Neuronal stem cell (in vitro differentiated cells): ENCODE measurements around the gene CATSPERD.
"Not testable (repeated sequence)": the region's sequence is repeated elsewhere in the genome, so short reads cannot be mapped to it uniquely, and the experiment has no call there.

Experiments
- DNase-seq: peaks from one replicate; pipeline ENCODE4 v3.0.0-alpha.2; 2013; ENCODE audit warnings: low spot score
- H2AFZ ChIP-seq: one replicate; pipeline ENCODE4 v1.6.1; 2013; ENCODE audit warnings: mild to moderate bottlenecking, low read length, inconsistent platforms
- H2AK5ac ChIP-seq: 2 replicates; pipeline ENCODE4 v1.6.1; 2013; ENCODE audit warnings: low read depth, mild to moderate bottlenecking, inconsistent platforms, low read length, moderate library complexity, mixed read lengths
- H2BK120ac ChIP-seq: 2 replicates; pipeline ENCODE4 v1.6.1; 2013; ENCODE audit warnings: low read depth, mild to moderate bottlenecking, inconsistent platforms, low read length, moderate library complexity, mixed read lengths
- H2BK12ac ChIP-seq: one replicate; pipeline ENCODE4 v1.6.1; 2013; ENCODE audit warnings: low read length, inconsistent platforms
- H2BK15ac ChIP-seq: 2 replicates; pipeline ENCODE4 v1.6.1; 2013; ENCODE audit warnings: mild to moderate bottlenecking, low read length, inconsistent platforms, mixed read lengths
- H2BK5ac ChIP-seq: one replicate; pipeline ENCODE4 v1.6.1; 2013; ENCODE audit warnings: inconsistent platforms, mild to moderate bottlenecking, low read length, moderate library complexity
- H3K14ac ChIP-seq: one replicate; pipeline ENCODE4 v1.6.1; 2013; ENCODE audit warnings: low read length, inconsistent platforms
- H3K18ac ChIP-seq: 2 replicates; pipeline ENCODE4 v1.6.1; 2013; ENCODE audit warnings: low read length, inconsistent platforms
- H3K23ac ChIP-seq: 2 replicates; pipeline ENCODE4 v1.6.1; 2013; ENCODE audit warnings: low read depth, mild to moderate bottlenecking, mixed read lengths, low read length, inconsistent platforms; ENCODE audit not compliant: poor library complexity
- H3K27ac ChIP-seq: replicated peaks from 3 replicates; pipeline ENCODE4 v1.5.1; 2013; ENCODE audit warnings: low read length, inconsistent platforms
- H3K27me3 ChIP-seq, 3 experiments: 2 replicates each; pipeline ENCODE4 v1.6.1; 2013; ENCODE audit warnings: low read length in 3 of 3, mild to moderate bottlenecking in 2 of 3, inconsistent platforms in 1 of 3, low read depth in 1 of 3, mixed read lengths in 1 of 3, moderate library complexity in 1 of 3; ENCODE audit not compliant: control insufficient read depth in 3 of 3, insufficient read depth in 3 of 3
- H3K36me3 ChIP-seq, 2 donors: replicated peaks in 1 of 2; 2 replicates each; pipeline ENCODE4 v1.6.1; 2013; ENCODE audit warnings: low read length in 2 of 2; ENCODE audit not compliant: control insufficient read depth in 2 of 2, insufficient read depth in 2 of 2
- H3K4ac ChIP-seq: 2 replicates; pipeline ENCODE4 v1.6.1; 2013; ENCODE audit warnings: inconsistent platforms, mild to moderate bottlenecking, low read length, moderate library complexity
- H3K4me1 ChIP-seq, 2 donors: 1 replicate in 1 of 2; 2 replicates in 1 of 2; pipeline ENCODE4 v1.6.1; 2013; ENCODE audit warnings: low read length in 2 of 2, low read depth in 1 of 2; ENCODE audit not compliant: control insufficient read depth in 2 of 2, insufficient read depth in 1 of 2
- H3K4me2 ChIP-seq: one replicate; pipeline ENCODE4 v1.6.1; 2013; ENCODE audit warnings: mild to moderate bottlenecking, low read length, inconsistent platforms; ENCODE audit not compliant: insufficient read depth, poor library complexity, severe bottlenecking
- H3K4me3 ChIP-seq, 2 donors: 2 replicates each; pipeline ENCODE4 v1.5.1; 2013; ENCODE audit warnings: low read length in 2 of 2, mild to moderate bottlenecking in 2 of 2, inconsistent platforms in 1 of 2, moderate library complexity in 1 of 2
- H3K79me1 ChIP-seq: one replicate; pipeline ENCODE4 v1.6.1; 2013; ENCODE audit warnings: low read depth, mild to moderate bottlenecking, inconsistent platforms, low read length, moderate library complexity
- H3K9ac ChIP-seq: one replicate; pipeline ENCODE4 v1.6.1; 2013; ENCODE audit warnings: mild to moderate bottlenecking, low read depth, low read length, inconsistent platforms; ENCODE audit not compliant: poor library complexity
- H3K9me3 ChIP-seq, 2 donors: replicated peaks in 1 of 2; 2 replicates each; pipeline versions ENCODE3 to v1.6.1; 2013; ENCODE audit warnings: low read length in 2 of 2, mild to moderate bottlenecking in 2 of 2, inconsistent platforms in 1 of 2, low read depth in 1 of 2, mixed read lengths in 1 of 2, moderate library complexity in 1 of 2; ENCODE audit not compliant: control insufficient read depth in 2 of 2, insufficient read depth in 1 of 2
- H4K8ac ChIP-seq: one replicate; pipeline ENCODE4 v1.6.1; 2013; ENCODE audit warnings: low read depth, mild to moderate bottlenecking, inconsistent platforms, low read length, moderate library complexity
- H4K91ac ChIP-seq: one replicate; pipeline ENCODE4 v1.6.1; 2013; ENCODE audit warnings: low read length, low read depth, mild to moderate bottlenecking, inconsistent platforms; ENCODE audit not compliant: poor library complexity
- WGBS, 2 donors: extraction: QIAGEN DNeasy Blood & Tissue Kit; methylation state at CpG; one replicate each; pipeline ENCODE4 v1.1.7; 2013; ENCODE audit warnings: missing lambda C conversion rate in 2 of 2, mixed read lengths in 1 of 2; ENCODE audit not compliant: insufficient read length in 2 of 2, insufficient replicate concordance in 1 of 2; ENCODE audit errors: extremely low coverage in 2 of 2; 5-methylcytosine and 5-hydroxymethylcytosine counted together

CATSPERD gene

GRCh38 chr19:5686647-5687359 lies 33.6 kb upstream of the CATSPERD start:
- DNase-seq: peak; percentile 96
- no CpG with 5 or more reads among the region's 59 CpGs for WGBS, 2 donors
- Histone ChIP-seq H2BK15ac (no peak overlapping the region), H2BK12ac (no peak overlapping the region), H2BK5ac (peak overlapping the region; percentile 75), H3K9me3 (no peaks in the 10 kb centered on the region), H3K79me1 (peaks cover 14% of the 10 kb centered on the region), H3K4me1 (peaks cover 4 to 12% of the 10 kb centered on the region in 2 donors), H3K4ac (no peak overlapping the region), H3K9ac (peak overlapping the region; percentile 84), H2AFZ (peak overlapping the region; percentile 87), H3K36me3 (peaks cover 4 to 11% of the 10 kb centered on the region in 2 donors), H4K91ac (no peak overlapping the region), H3K4me3 (peak overlapping the region; percentile 46 to 86), H3K27me3 (no peaks in the 10 kb centered on the region), H4K8ac (no peak overlapping the region), H3K23ac (peak overlapping the region; percentile 96), H3K4me2 (peak overlapping the region; percentile 77), H3K18ac (peak overlapping the region; percentile 97), H3K27ac (peak overlapping the region; percentile 46), H2AK5ac (peak overlapping the region; percentile 95), H3K14ac (no peak overlapping the region), H2BK120ac (peak overlapping the region; percentile 96)

DNA sequence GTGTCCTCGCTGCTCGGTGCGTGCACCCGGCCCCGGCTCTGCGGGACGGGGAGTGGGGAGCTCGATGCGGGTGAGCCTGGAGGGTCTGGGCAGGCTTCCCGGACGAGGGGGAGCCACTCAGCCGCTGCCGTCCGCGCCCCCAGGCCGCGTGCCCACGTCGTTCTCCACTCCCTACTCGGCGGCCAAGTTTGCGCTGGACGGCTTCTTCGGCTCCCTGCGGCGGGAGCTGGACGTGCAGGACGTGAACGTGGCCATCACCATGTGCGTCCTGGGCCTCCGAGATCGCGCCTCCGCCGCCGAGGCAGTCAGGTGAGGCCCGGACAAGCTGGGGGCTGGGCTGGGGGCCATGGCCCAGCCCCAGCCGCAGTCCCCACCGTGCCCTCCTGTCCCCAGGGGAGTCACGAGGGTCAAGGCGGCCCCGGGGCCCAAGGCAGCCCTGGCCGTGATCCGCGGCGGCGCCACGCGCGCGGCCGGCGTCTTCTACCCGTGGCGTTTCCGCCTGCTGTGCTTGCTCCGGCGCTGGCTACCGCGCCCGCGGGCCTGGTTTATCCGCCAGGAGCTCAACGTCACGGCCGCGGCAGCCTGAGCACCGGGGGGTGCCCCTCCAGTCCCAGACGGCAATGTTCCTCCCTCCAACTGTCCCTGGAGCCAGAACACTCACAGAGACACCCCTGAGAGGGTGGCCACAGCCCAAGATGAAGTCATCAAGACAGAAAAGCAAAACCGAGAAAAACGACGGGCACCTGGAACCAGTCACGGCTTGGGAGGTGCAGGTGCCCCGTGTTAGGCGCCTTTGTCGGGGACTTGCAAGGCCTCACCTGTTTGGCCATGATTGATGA lies 32.9 kb upstream of the CATSPERD start:
- H3K9me3 ChIP-seq: peaks cover 0 to 2% of the 10 kb centered on the region in 2 donors
- no peak overlapping the region for H4K8ac ChIP-seq
- H3K4me2 ChIP-seq: peak overlapping the region; percentile 40
- H2AFZ ChIP-seq: peak overlapping the region; percentile 40
- H3K79me1 ChIP-seq: peaks cover 21% of the 10 kb centered on the region
- H3K27me3 ChIP-seq: no peaks in the 10 kb centered on the region
- H3K4me3 ChIP-seq: peak overlapping the region in 1 of 2 donors; percentile 17
- peak overlapping the region; percentile 56 for H3K14ac ChIP-seq
- H3K9ac ChIP-seq: peak overlapping the region; percentile 81
- H4K91ac ChIP-seq: no peak overlapping the region
- H3K27ac ChIP-seq: no peak overlapping the region
- peak overlapping the region; percentile 96 for H2BK120ac ChIP-seq
- H3K18ac ChIP-seq: peak overlapping the region; percentile 97
- H2AK5ac ChIP-seq: peak overlapping the region; percentile 95
- no CpG with 5 or more reads among the region's 76 CpGs for WGBS, 2 donors
- H2BK12ac ChIP-seq: peak overlapping the region; percentile 84
- peak overlapping the region; percentile 96 for H3K23ac ChIP-seq
- DNase-seq: no peak
- peaks cover 12 to 18% of the 10 kb centered on the region in 2 donors for H3K36me3 ChIP-seq
- peak overlapping the region; percentile 81 for H2BK15ac ChIP-seq
- peaks cover 4 to 5% of the 10 kb centered on the region in 2 donors for H3K4me1 ChIP-seq
- peak overlapping the region; percentile 75 for H2BK5ac ChIP-seq
- peak overlapping the region; percentile 97 for H3K4ac ChIP-seq

GRCh38 chr19:5688262-5688881 lies 32.1 kb upstream of the CATSPERD start:
- not testable (repeated sequence) for H3K27ac ChIP-seq, H3K14ac ChIP-seq, H3K9ac ChIP-seq, H3K9me3 ChIP-seq, H2AFZ ChIP-seq, H2BK12ac ChIP-seq, H3K4me1 ChIP-seq, H2BK15ac ChIP-seq, H3K4ac ChIP-seq, DNase-seq, H3K4me2 ChIP-seq, H4K8ac ChIP-seq, H3K18ac ChIP-seq, H4K91ac ChIP-seq, H3K4me3 ChIP-seq, H2BK120ac ChIP-seq, H3K27me3 ChIP-seq
- WGBS, 2 donors: no CpG with 5 or more reads among the region's 13 CpGs
- peaks cover 20 to 26% of the 10 kb centered on the region in 2 donors for H3K36me3 ChIP-seq
- H3K23ac ChIP-seq: peak overlapping the region; percentile 96
- H2BK5ac ChIP-seq: peak overlapping the region; percentile 75
- peaks cover 28% of the 10 kb centered on the region for H3K79me1 ChIP-seq
- peak overlapping the region; percentile 95 for H2AK5ac ChIP-seq
